ENCODE measurements around the gene CERS5. TPM values are rescaled to one million over a fixed set of nuclear protein-coding genes. Genes with fewer than 3 reads are reported as not detected.

CERS5 gene
- polyA plus RNA-seq, 3 donors = 69.5 to 92.7 (median 75.3) TPM

GRCh38 chr12:50081096-50081808 is 85.9 kb downstream of the CERS5 start:
- DNase-seq = no peak

GRCh38 chr12:50079771-50080170 is 87.4 kb downstream of the CERS5 start:
- DNase-seq = no peak

Other genes with a start within 250 kb of the CERS5 start
- 100 to 1,000 TPM in 2 of 3 donors, 10 to 100 TPM in 1; 75.1 to 170 (median 128) TPM for gene AQP2, start 216.6 kb downstream of the CERS5 start, polyA plus RNA-seq (ENCODE audit: insufficient read length in 3 of 3)
- 1 to 10 TPM; 1.4 to 2.8 (median 2.3) TPM for gene AQP5, start 205.5 kb downstream of the CERS5 start, polyA plus RNA-seq (ENCODE audit: insufficient read length in 3 of 3)
- gene AQP6, start 194.4 kb downstream of the CERS5 start, polyA plus RNA-seq (ENCODE audit: insufficient read length in 3 of 3) = 10 to 100 TPM; 15.4 to 28.6 (median 23.3) TPM
- 10 to 100 TPM; 47.5 to 49.4 (median 49.0) TPM for gene RACGAP1, start 141.9 kb downstream of the CERS5 start, polyA plus RNA-seq (ENCODE audit: insufficient read length in 3 of 3)
- gene ASIC1, start 109.8 kb downstream of the CERS5 start, polyA plus RNA-seq (ENCODE audit: insufficient read length in 3 of 3) = 1 to 10 TPM; 4.6 to 5.6 (median 5.5) TPM
- 100 to 1,000 TPM; 184 to 205 (median 190) TPM for gene SMARCD1, start 82.0 kb downstream of the CERS5 start, polyA plus RNA-seq (ENCODE audit: insufficient read length in 3 of 3)
- gene GPD1, start 63.4 kb downstream of the CERS5 start, polyA plus RNA-seq (ENCODE audit: insufficient read length in 3 of 3) = 10 to 100 TPM; 70.6 to 80.1 (median 72.5) TPM
- gene COX14, start 55.1 kb downstream of the CERS5 start, polyA plus RNA-seq (ENCODE audit: insufficient read length in 3 of 3) = 10 to 100 TPM; 49.0 to 57.9 (median 52.4) TPM
- 10 to 100 TPM; 76.7 to 84.2 (median 78.8) TPM for gene LIMA1, start 116.2 kb upstream of the CERS5 start, polyA plus RNA-seq (ENCODE audit: insufficient read length in 3 of 3)
- under 1 TPM; 0.07 to 0.55 (median 0.39) TPM for gene FAM186A, start 229.2 kb upstream of the CERS5 start, polyA plus RNA-seq (ENCODE audit: insufficient read length in 3 of 3)
- 10 to 100 TPM; 33.6 to 44.6 (median 42.7) TPM for gene LARP4, start 233.5 kb upstream of the CERS5 start, polyA plus RNA-seq (ENCODE audit: insufficient read length in 3 of 3)